H9 (cell line): ENCODE results near the gene ZNF775. TPM values are rescaled to one million over a fixed set of nuclear protein-coding genes. Genes with fewer than 3 reads are reported as not detected.

Experiments
- DNase-seq: peaks from one replicate; pipeline ENCODE4 v3.0.0-alpha.2; 2017
- H2AFZ ChIP-seq: one replicate; pipeline ENCODE4 v1.6.1; 2013; ENCODE audit warnings: mild to moderate bottlenecking, low read length, control low read depth, moderate library complexity
- H2AK5ac ChIP-seq: 2 replicates; pipeline ENCODE4 v1.6.1; 2013; ENCODE audit warnings: low read length, control low read depth, mixed read lengths; ENCODE audit not compliant: insufficient read length
- H2BK120ac ChIP-seq: one replicate; pipeline ENCODE4 v1.6.1; 2013; ENCODE audit warnings: low read depth, mild to moderate bottlenecking, low read length, control low read depth, inconsistent platforms; ENCODE audit not compliant: poor library complexity, severe bottlenecking
- H2BK12ac ChIP-seq: 2 replicates; pipeline ENCODE4 v1.6.1; 2013; ENCODE audit warnings: low read length, control low read depth, mixed read lengths, low read depth; ENCODE audit not compliant: insufficient read length
- H2BK15ac ChIP-seq: 2 replicates; pipeline ENCODE4 v1.6.1; 2013; ENCODE audit warnings: low read depth, low read length, control low read depth
- H2BK20ac ChIP-seq: one replicate; pipeline ENCODE4 v1.6.1; 2013; ENCODE audit warnings: low read depth, mild to moderate bottlenecking, low read length, control low read depth, inconsistent platforms; ENCODE audit not compliant: poor library complexity, severe bottlenecking
- H2BK5ac ChIP-seq: 2 replicates; pipeline ENCODE4 v1.6.1; 2013; ENCODE audit warnings: low read length, control low read depth, mixed read lengths; ENCODE audit not compliant: insufficient read length
- H3K14ac ChIP-seq: 2 replicates; pipeline ENCODE4 v1.6.1; 2013; ENCODE audit warnings: low read length, control low read depth; ENCODE audit not compliant: insufficient read depth
- H3K18ac ChIP-seq: 2 replicates; pipeline ENCODE4 v1.6.1; 2013; ENCODE audit warnings: low read depth, mild to moderate bottlenecking, mixed read lengths, low read length, control low read depth; ENCODE audit not compliant: insufficient read length
- H3K23ac ChIP-seq: 2 replicates; pipeline ENCODE4 v1.6.1; 2013; ENCODE audit warnings: low read length, control low read depth, mixed read lengths, low read depth; ENCODE audit not compliant: insufficient read length
- H3K23me2 ChIP-seq: 2 replicates; pipeline ENCODE4 v1.6.1; 2013; ENCODE audit warnings: low read depth, mild to moderate bottlenecking, mixed read lengths, low read length, control low read depth; ENCODE audit not compliant: insufficient read length, poor library complexity, severe bottlenecking
- H3K27ac ChIP-seq: 2 replicates; pipeline ENCODE4 v1.5.1; 2013; ENCODE audit warnings: low read length, control low read depth, mixed read lengths, low read depth; ENCODE audit not compliant: insufficient read length
- H3K27me3 ChIP-seq: 2 replicates; pipeline ENCODE4 v1.6.1; 2013; ENCODE audit warnings: low read length, control low read depth, inconsistent platforms; ENCODE audit not compliant: insufficient read depth
- H3K4ac ChIP-seq: 2 replicates; pipeline ENCODE4 v1.6.1; 2013; ENCODE audit warnings: low read depth, mild to moderate bottlenecking, control low read depth, inconsistent platforms, low read length, moderate library complexity
- H3K4me1 ChIP-seq: 2 replicates; pipeline ENCODE4 v1.6.1; 2013; ENCODE audit warnings: low read length, control low read depth, inconsistent platforms; ENCODE audit not compliant: insufficient read depth
- H3K4me2 ChIP-seq: 2 replicates; pipeline ENCODE4 v1.6.1; 2013; ENCODE audit warnings: low read length, control low read depth, mixed read lengths; ENCODE audit not compliant: insufficient read length, insufficient read depth
- H3K56ac ChIP-seq: 2 replicates; pipeline ENCODE4 v1.6.1; 2013; ENCODE audit warnings: low read depth, mild to moderate bottlenecking, mixed read lengths, low read length, control low read depth; ENCODE audit not compliant: insufficient read length
- H3K79me1 ChIP-seq: 2 replicates; pipeline ENCODE4 v1.6.1; 2013; ENCODE audit warnings: low read depth, mild to moderate bottlenecking, moderate library complexity, low read length, control low read depth, inconsistent platforms; ENCODE audit not compliant: insufficient read depth, poor library complexity, severe bottlenecking
- H3K79me2 ChIP-seq: 2 replicates; pipeline ENCODE4 v1.6.1; 2013; ENCODE audit warnings: low read length, control low read depth, inconsistent platforms; ENCODE audit not compliant: insufficient read depth
- H3K9ac ChIP-seq: 2 replicates; pipeline ENCODE4 v1.6.1; 2013; ENCODE audit warnings: low read length, control low read depth, mixed read lengths; ENCODE audit not compliant: insufficient read length; ENCODE audit errors: extremely low read depth
- H3K9me3 ChIP-seq: one replicate; pipeline ENCODE4 v1.6.1; 2013; ENCODE audit warnings: low read depth, low read length, inconsistent platforms; ENCODE audit not compliant: control insufficient read depth
- H3T11ph ChIP-seq: one replicate; pipeline ENCODE4 v1.6.1; 2013; ENCODE audit warnings: mild to moderate bottlenecking, low read length, control low read depth, inconsistent platforms
- H4K20me1 ChIP-seq: one replicate; pipeline ENCODE4 v1.6.1; 2013; ENCODE audit not compliant: control insufficient read depth, insufficient read length, insufficient read depth
- H4K5ac ChIP-seq: 2 replicates; pipeline ENCODE4 v1.6.1; 2013; ENCODE audit warnings: low read depth, mild to moderate bottlenecking, mixed read lengths, low read length, control low read depth; ENCODE audit not compliant: insufficient read length
- H4K8ac ChIP-seq: replicated peaks from 2 replicates; pipeline ENCODE4 v1.6.1; 2013; ENCODE audit warnings: low read length, control low read depth, mixed read lengths, low read depth; ENCODE audit not compliant: insufficient read length
- H4K91ac ChIP-seq: 2 replicates; pipeline ENCODE4 v1.6.1; 2013; ENCODE audit warnings: low read depth, mild to moderate bottlenecking, moderate library complexity, mixed read lengths, low read length, control low read depth; ENCODE audit not compliant: insufficient read length
- H3K27ac Mint-ChIP-seq, 3 experiments: 2 replicates in 2 of 3; 3 replicates in 1 of 3; pipeline ENCODE4 v1.8.0; 2020 to 2021; ENCODE audit warnings: mixed read lengths in 3 of 3, mild to moderate bottlenecking in 1 of 3, moderate library complexity in 1 of 3
- H3K27me3 Mint-ChIP-seq: 2 replicates; pipeline ENCODE4 v1.8.0; 2021; ENCODE audit warnings: low read depth, mild to moderate bottlenecking, moderate library complexity, mixed read lengths
- H3K36me3 Mint-ChIP-seq, 3 experiments: 2 replicates in 2 of 3; 3 replicates in 1 of 3; pipeline ENCODE4 v1.8.0; 2020 to 2021; ENCODE audit warnings: low read depth in 3 of 3, mixed read lengths in 3 of 3; ENCODE audit not compliant: insufficient read depth in 1 of 3
- H3K4me1 Mint-ChIP-seq, 2 experiments: 2 replicates each; pipeline ENCODE4 v1.8.0; 2020; ENCODE audit warnings: mixed read lengths in 2 of 2
- H3K4me3 Mint-ChIP-seq, 2 experiments: 2 replicates in 1 of 2; 3 replicates in 1 of 2; pipeline ENCODE4 v1.8.0; 2020 to 2021; ENCODE audit warnings: mild to moderate bottlenecking in 2 of 2, mixed read lengths in 2 of 2, moderate library complexity in 1 of 2
- H3K9me3 Mint-ChIP-seq, 2 experiments: 2 replicates in 1 of 2; 3 replicates in 1 of 2; pipeline ENCODE4 v1.8.0; 2020; ENCODE audit warnings: mild to moderate bottlenecking in 2 of 2, mixed read lengths in 2 of 2, moderate library complexity in 1 of 2
- WGBS: extraction: QIAGEN DNeasy Blood & Tissue Kit; methylation state at CpG from one replicate; pipeline ENCODE4 v1.1.7; 2013; ENCODE audit warnings: missing lambda C conversion rate, low lambda C conversion rate, mixed read lengths; ENCODE audit not compliant: insufficient read length; ENCODE audit errors: extremely low coverage; 5-methylcytosine and 5-hydroxymethylcytosine counted together
- total RNA-seq: library from RNA; stranded (reverse); gene quantifications from 2 replicates; pipeline ENCODE4 v1.2.1, GENCODE V29; 2021
- TF ChIP-seq, protein P1 (sequence below): fragments of 200-600 bp; sonication (generic); conservative IDR thresholded peaks from 3 replicates; pipeline ENCODE4 v1.8.0; 2021; ENCODE audit warnings: antibody characterized with exemption, mild to moderate bottlenecking

ZNF775 gene
- total RNA-seq, 1 experiment from 2014 or later: 10.5 TPM

GRCh38 chr7:150425670-150426069 lies 46.5 kb downstream of the ZNF775 start:
- H3K9me3 ChIP-seq: no peaks in the 10 kb centered on the region
- Mint-ChIP-seq H3K4me1 (peaks cover 34 to 45% of the 10 kb centered on the region in 2 experiments), H3K4me3 (no peak overlapping the region), H3K27me3 (peaks cover 30% of the 10 kb centered on the region), H3K9me3 (no peaks in the 10 kb centered on the region; a peak in 1 of 5 replicates), H3K27ac (no peak overlapping the region), H3K36me3 (no peaks in the 10 kb centered on the region)
- no peak overlapping the region for H3K18ac ChIP-seq
- H3K23ac ChIP-seq: no peak overlapping the region
- peak; percentile 5 for DNase-seq
- no peak overlapping the region for H2AFZ ChIP-seq
- H3K56ac ChIP-seq: no peak overlapping the region
- no peaks in the 10 kb centered on the region for H3K27me3 ChIP-seq
- no peaks in the 10 kb centered on the region for H3K79me2 ChIP-seq
- H2BK5ac ChIP-seq: no peak overlapping the region
- TF ChIP-seq, protein P1, sequence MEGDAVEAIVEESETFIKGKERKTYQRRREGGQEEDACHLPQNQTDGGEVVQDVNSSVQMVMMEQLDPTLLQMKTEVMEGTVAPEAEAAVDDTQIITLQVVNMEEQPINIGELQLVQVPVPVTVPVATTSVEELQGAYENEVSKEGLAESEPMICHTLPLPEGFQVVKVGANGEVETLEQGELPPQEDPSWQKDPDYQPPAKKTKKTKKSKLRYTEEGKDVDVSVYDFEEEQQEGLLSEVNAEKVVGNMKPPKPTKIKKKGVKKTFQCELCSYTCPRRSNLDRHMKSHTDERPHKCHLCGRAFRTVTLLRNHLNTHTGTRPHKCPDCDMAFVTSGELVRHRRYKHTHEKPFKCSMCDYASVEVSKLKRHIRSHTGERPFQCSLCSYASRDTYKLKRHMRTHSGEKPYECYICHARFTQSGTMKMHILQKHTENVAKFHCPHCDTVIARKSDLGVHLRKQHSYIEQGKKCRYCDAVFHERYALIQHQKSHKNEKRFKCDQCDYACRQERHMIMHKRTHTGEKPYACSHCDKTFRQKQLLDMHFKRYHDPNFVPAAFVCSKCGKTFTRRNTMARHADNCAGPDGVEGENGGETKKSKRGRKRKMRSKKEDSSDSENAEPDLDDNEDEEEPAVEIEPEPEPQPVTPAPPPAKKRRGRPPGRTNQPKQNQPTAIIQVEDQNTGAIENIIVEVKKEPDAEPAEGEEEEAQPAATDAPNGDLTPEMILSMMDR: no peak
- no peak overlapping the region for H4K8ac ChIP-seq
- no peak overlapping the region for H2BK12ac ChIP-seq
- no peak overlapping the region for H3T11ph ChIP-seq
- H3K79me1 ChIP-seq: no peaks in the 10 kb centered on the region
- no CpG with 5 or more reads among the region's 4 CpGs for WGBS
- no peak overlapping the region for H3K4me2 ChIP-seq
- H3K4me1 ChIP-seq: peaks cover 11% of the 10 kb centered on the region
- no peak overlapping the region for H4K5ac ChIP-seq
- H4K20me1 ChIP-seq: no peaks in the 10 kb centered on the region
- H3K9ac ChIP-seq: no peak overlapping the region
- H3K27ac ChIP-seq: no peak overlapping the region
- no peaks in the 10 kb centered on the region for H3K23me2 ChIP-seq
- H3K4ac ChIP-seq: no peak overlapping the region
- no peak overlapping the region for H2BK15ac ChIP-seq
- H2AK5ac ChIP-seq: no peak overlapping the region
- H3K14ac ChIP-seq: no peak overlapping the region
- no peak overlapping the region for H2BK20ac ChIP-seq
- H2BK120ac ChIP-seq: no peak overlapping the region
- H4K91ac ChIP-seq: no peak overlapping the region
